SK-N-SH (cell line): ENCODE results near the gene COX10. TPM values are rescaled to one million over a fixed set of nuclear protein-coding genes. Genes with fewer than 3 reads are reported as not detected.

Experiments used
- CTCF ChIA-PET: fragments of 300-600, 350-600 bp; formaldehyde crosslinking; extraction: SDS; loops from one replicate; lab custom pipeline; 2021; lab: Yijun Ruan, JAX
- POLR2A ChIA-PET: fragments of 350-600 bp; sonication (Branson Sonifier 250); formaldehyde crosslinking; extraction: SDS; loops from one replicate; lab custom pipeline; 2020; ENCODE audit warnings: antibody characterized with exemption, inconsistent platforms; lab: Yijun Ruan, JAX
- DNase-seq: peaks from one replicate; pipeline ENCODE4 v3.0.0; 2012
- H2AFZ ChIP-seq: fragments of 200-600 bp; sonication (generic); 2 replicates; pipeline ENCODE4 v1.8.1; 2016; ENCODE audit warnings: antibody characterized with exemption, mild to moderate bottlenecking, low read depth
- H3F3A ChIP-seq: fragments of 200-600 bp; sonication (generic); replicated peaks from 2 replicates; pipeline ENCODE3; 2016; ENCODE audit warnings: antibody characterized with exemption, mild to moderate bottlenecking; ENCODE audit not compliant: insufficient read depth
- H3K27ac ChIP-seq, 2 experiments: fragments of 200-500 bp in 1 of 2; fragments of 200-600 bp in 1 of 2; sonication (Bioruptor generic) in 1 of 2; sonication (generic), shearing (Covaris generic) in 1 of 2; 2 replicates each; pipeline versions ENCODE4 v1.5.1 to v1.6.1; 2014 to 2016; ENCODE audit warnings: low read depth in 2 of 2, inconsistent platforms in 1 of 2, low read length in 1 of 2, mild to moderate bottlenecking in 1 of 2, mixed read lengths in 1 of 2
- H3K27me3 ChIP-seq: fragments of 200-600 bp; sonication (generic), shearing (Covaris generic); 2 replicates; pipeline ENCODE4 v1.6.1; 2016; ENCODE audit warnings: mixed run types; ENCODE audit not compliant: insufficient read depth
- H3K36me3 ChIP-seq, 2 experiments: fragments of 200-500 bp in 1 of 2; fragments of 200-600 bp in 1 of 2; sonication (Bioruptor generic) in 1 of 2; sonication (generic) in 1 of 2; replicated peaks in 1 of 2; 2 replicates each; pipeline versions ENCODE3 to v1.5.1; 2014 to 2016; ENCODE audit warnings: low read length in 1 of 2, mild to moderate bottlenecking in 1 of 2; ENCODE audit not compliant: insufficient read depth in 2 of 2, control insufficient read depth in 1 of 2
- H3K4me1 ChIP-seq, 2 experiments: fragments of 200-500 bp in 1 of 2; fragments of 200-600 bp in 1 of 2; sonication (Bioruptor generic) in 1 of 2; sonication (generic), shearing (Covaris generic) in 1 of 2; 2 replicates each; pipeline versions ENCODE4 v1.5.1 to v1.6.1; 2014 to 2016; ENCODE audit warnings: low read depth in 1 of 2, low read length in 1 of 2, mixed run types in 1 of 2; ENCODE audit not compliant: insufficient read depth in 2 of 2, control insufficient read depth in 1 of 2
- H3K4me2 ChIP-seq: fragments of 200-600 bp; sonication (generic), shearing (Covaris generic); 2 replicates; pipeline ENCODE4 v1.6.1; 2017; ENCODE audit warnings: mixed run types
- H3K4me3 ChIP-seq, 2 experiments: fragments of 200-500 bp in 1 of 2; fragments of 200-600 bp in 1 of 2; sonication (Bioruptor generic) in 1 of 2; sonication (generic), shearing (Covaris generic) in 1 of 2; 2 replicates each; pipeline versions ENCODE4 v1.5.1 to v1.8.1; 2014 to 2016; ENCODE audit warnings: low read depth in 2 of 2, inconsistent platforms in 1 of 2, low read length in 1 of 2, mild to moderate bottlenecking in 1 of 2, mixed read lengths in 1 of 2, moderate library complexity in 1 of 2
- H3K79me2 ChIP-seq: fragments of 200-600 bp; sonication (generic); 2 replicates; pipeline ENCODE4 v1.8.1; 2017; ENCODE audit warnings: mild to moderate bottlenecking; ENCODE audit not compliant: insufficient read depth
- H3K9ac ChIP-seq: fragments of 200-600 bp; sonication (generic); 2 replicates; pipeline ENCODE4 v1.6.1; 2017; ENCODE audit warnings: mixed run types
- H3K9me2 ChIP-seq: fragments of 200-600 bp; sonication (generic); 2 replicates; pipeline ENCODE4 v1.6.1; 2017; ENCODE audit warnings: mixed run types
- H3K9me3 ChIP-seq: fragments of 200-600 bp; sonication (generic); 2 replicates; pipeline ENCODE4 v1.6.1; 2017; ENCODE audit warnings: mixed run types, mild to moderate bottlenecking, moderate library complexity
- H4K20me1 ChIP-seq: fragments of 200-600 bp; sonication (generic); 2 replicates; pipeline ENCODE4 v1.6.1; 2017; ENCODE audit warnings: mild to moderate bottlenecking, mixed run types; ENCODE audit not compliant: insufficient read depth
- ELF1 ChIP-seq: IDR thresholded peaks from 2 replicates; pipeline ENCODE4 v1.4.0; 2012
- EP300 ChIP-seq, 2 experiments: IDR thresholded peaks; 2 replicates each; pipeline versions ENCODE4 v1.4.0 to v1.6.1; 2012; ENCODE audit warnings: borderline replicate concordance in 1 of 2, low read depth in 1 of 2, low read length in 1 of 2
- FOSL2 ChIP-seq: IDR thresholded peaks from 2 replicates; pipeline ENCODE4 v1.4.0; 2012; ENCODE audit warnings: low read depth, mild to moderate bottlenecking, moderate library complexity, borderline replicate concordance
- FOXM1 ChIP-seq: IDR thresholded peaks from 2 replicates; pipeline ENCODE4 v1.4.0; 2012; ENCODE audit warnings: low read depth, mild to moderate bottlenecking
- IRF3 ChIP-seq: fragments of 150-350 bp; IDR thresholded peaks from 2 replicates; pipeline ENCODE4 v1.6.1; 2016; ENCODE audit warnings: mild to moderate bottlenecking, low read depth, low read length
- JUND ChIP-seq: IDR thresholded peaks from 2 replicates; pipeline ENCODE4 v1.4.0; 2012
- MAX ChIP-seq: IDR thresholded peaks from 2 replicates; pipeline ENCODE4 v1.4.0; 2012; ENCODE audit warnings: low read depth
- MXI1 ChIP-seq: IDR thresholded peaks from 2 replicates; pipeline ENCODE4 v1.6.1; 2012; ENCODE audit warnings: mild to moderate bottlenecking, low read depth, low read length, improper control_type of control experiment
- NFIC ChIP-seq: IDR thresholded peaks from 2 replicates; pipeline ENCODE4 v1.4.0; 2012; ENCODE audit warnings: borderline replicate concordance
- NRF1 ChIP-seq: IDR thresholded peaks from 2 replicates; pipeline ENCODE4 v1.6.1; 2012; ENCODE audit warnings: low read depth, mild to moderate bottlenecking, low read length
- POLR2AphosphoS5 ChIP-seq: IDR thresholded peaks from 2 replicates; pipeline ENCODE4 v1.6.1; 2012; ENCODE audit warnings: low read depth, low read length
- RAD21 ChIP-seq: IDR thresholded peaks from 2 replicates; pipeline ENCODE4 v1.6.1; 2012; ENCODE audit warnings: mild to moderate bottlenecking, low read length
- RXRA ChIP-seq: IDR thresholded peaks from 2 replicates; pipeline ENCODE4 v1.4.0; 2012; ENCODE audit warnings: low read depth, mild to moderate bottlenecking, borderline replicate concordance
- WGBS: methylation state at CpG from one replicate; pipeline ENCODE4 v1.1.6; 2017; ENCODE audit warnings: low lambda C conversion rate; 5-methylcytosine and 5-hydroxymethylcytosine counted together
- polyA plus RNA-seq, 3 experiments: library from polyadenylated mRNA; depleted of rRNA; stranded (reverse); fragments of >200 nt; gene quantifications; 2 replicates each; pipeline ENCODE4 v1.2.3, GENCODE V29; 2012
- TF ChIP-seq, protein P1 (sequence below): IDR thresholded peaks from 2 replicates; pipeline ENCODE4; 2012
- TF ChIP-seq, protein P2 (sequence below): fragments of 200-600 bp; sonication (generic); IDR thresholded peaks from 2 replicates; pipeline ENCODE4 v1.6.1; 2017; ENCODE audit warnings: antibody characterized with exemption, mild to moderate bottlenecking, moderate library complexity

Gene COX10
- polyA plus RNA-seq, 1 of the 3 experiments (the other 2 are of a cell fraction), result 8.7 TPM

DNA sequence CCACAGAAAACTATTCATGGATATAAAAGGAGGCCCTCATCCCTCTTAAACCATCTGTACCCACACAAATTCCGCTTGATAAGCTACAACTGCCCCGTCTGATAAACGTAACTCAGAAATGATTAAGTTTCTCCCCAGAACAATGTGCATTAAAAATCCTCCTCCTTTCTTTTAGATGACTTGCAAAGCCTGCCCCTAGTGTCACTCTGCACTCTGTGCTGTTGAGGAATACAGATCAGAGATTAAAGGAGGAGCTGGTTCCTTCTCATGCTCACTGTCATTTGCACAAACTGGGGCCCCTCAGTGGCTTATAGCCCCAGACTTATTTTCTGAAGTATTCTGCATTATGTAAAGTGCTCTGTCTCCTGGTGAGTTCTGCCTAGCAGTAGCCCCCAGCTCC, 134.1 kb downstream of the COX10 start:
- no peaks in the 10 kb centered on the region for H3K79me2 ChIP-seq
- no peaks in the 10 kb centered on the region for H3K27me3 ChIP-seq
- POLR2A ChIA-PET, result no interaction called here
- no peaks in the 10 kb centered on the region for H3K9me3 ChIP-seq
- no peak overlapping the region for H3K27ac ChIP-seq
- H2AFZ ChIP-seq, result no peak overlapping the region
- WGBS, result 98% methylated on average over 3 of the region's 3 CpGs
- H3K4me1 ChIP-seq, result peaks cover 0 to 6% of the 10 kb centered on the region in 2 experiments; a peak in 2 of 4 replicates
- no peak for DNase-seq
- CTCF ChIA-PET, result no interaction called here
- H3K9me2 ChIP-seq, result no peaks in the 10 kb centered on the region
- H3K9ac ChIP-seq, result no peak overlapping the region
- no peaks in the 10 kb centered on the region for H4K20me1 ChIP-seq
- no peak for TF ChIP-seq FOSL2
- TF ChIP-seq MXI1, result no peak
- no peak for TF ChIP-seq IRF3
- no peak for TF ChIP-seq RXRA
- no peak for TF ChIP-seq RAD21
- no peak for TF ChIP-seq JUND
- no peak for TF ChIP-seq FOXM1
- TF ChIP-seq NRF1, result no peak
- TF ChIP-seq NFIC, result no peak
- TF ChIP-seq, protein P1, sequence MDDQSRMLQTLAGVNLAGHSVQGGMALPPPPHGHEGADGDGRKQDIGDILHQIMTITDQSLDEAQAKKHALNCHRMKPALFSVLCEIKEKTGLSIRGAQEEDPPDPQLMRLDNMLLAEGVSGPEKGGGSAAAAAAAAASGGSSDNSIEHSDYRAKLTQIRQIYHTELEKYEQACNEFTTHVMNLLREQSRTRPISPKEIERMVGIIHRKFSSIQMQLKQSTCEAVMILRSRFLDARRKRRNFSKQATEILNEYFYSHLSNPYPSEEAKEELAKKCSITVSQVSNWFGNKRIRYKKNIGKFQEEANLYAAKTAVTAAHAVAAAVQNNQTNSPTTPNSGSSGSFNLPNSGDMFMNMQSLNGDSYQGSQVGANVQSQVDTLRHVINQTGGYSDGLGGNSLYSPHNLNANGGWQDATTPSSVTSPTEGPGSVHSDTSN, result no peak
- TF ChIP-seq MAX, result no peak
- TF ChIP-seq, protein P2, sequence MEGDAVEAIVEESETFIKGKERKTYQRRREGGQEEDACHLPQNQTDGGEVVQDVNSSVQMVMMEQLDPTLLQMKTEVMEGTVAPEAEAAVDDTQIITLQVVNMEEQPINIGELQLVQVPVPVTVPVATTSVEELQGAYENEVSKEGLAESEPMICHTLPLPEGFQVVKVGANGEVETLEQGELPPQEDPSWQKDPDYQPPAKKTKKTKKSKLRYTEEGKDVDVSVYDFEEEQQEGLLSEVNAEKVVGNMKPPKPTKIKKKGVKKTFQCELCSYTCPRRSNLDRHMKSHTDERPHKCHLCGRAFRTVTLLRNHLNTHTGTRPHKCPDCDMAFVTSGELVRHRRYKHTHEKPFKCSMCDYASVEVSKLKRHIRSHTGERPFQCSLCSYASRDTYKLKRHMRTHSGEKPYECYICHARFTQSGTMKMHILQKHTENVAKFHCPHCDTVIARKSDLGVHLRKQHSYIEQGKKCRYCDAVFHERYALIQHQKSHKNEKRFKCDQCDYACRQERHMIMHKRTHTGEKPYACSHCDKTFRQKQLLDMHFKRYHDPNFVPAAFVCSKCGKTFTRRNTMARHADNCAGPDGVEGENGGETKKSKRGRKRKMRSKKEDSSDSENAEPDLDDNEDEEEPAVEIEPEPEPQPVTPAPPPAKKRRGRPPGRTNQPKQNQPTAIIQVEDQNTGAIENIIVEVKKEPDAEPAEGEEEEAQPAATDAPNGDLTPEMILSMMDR, result no peak
- no peaks in the 10 kb centered on the region for H3F3A ChIP-seq
- H3K4me2 ChIP-seq, result no peak overlapping the region
- no peak overlapping the region for H3K4me3 ChIP-seq
- H3K36me3 ChIP-seq, result peaks cover 0 to 17% of the 10 kb centered on the region in 2 experiments

DNA sequence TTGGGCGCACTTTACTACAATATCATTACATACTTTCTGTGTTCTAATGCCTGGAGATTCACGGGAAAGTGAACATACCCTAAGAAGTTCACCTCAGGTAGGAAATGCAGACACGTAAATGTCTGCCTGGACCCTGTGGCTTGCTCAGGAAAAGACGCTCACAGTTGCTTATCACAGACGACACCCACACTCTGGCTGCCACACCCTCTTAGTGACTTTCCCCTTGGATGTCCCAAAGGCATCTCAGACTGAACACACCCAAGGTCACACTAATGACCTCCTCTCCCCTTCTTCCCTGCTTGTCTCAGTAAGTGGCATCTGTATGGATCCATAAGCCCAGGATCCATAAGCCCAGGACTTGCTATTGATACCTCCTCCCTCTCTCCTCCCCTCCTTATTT, 134.8 kb downstream of the COX10 start:
- H3F3A ChIP-seq, result no peaks in the 10 kb centered on the region
- CTCF ChIA-PET, result no interaction called here
- no peak for DNase-seq
- H3K4me3 ChIP-seq, result no peak overlapping the region
- no peaks in the 10 kb centered on the region for H3K27me3 ChIP-seq
- TF ChIP-seq MAX (no peak), ELF1 (no peak), POLR2AphosphoS5 (no peak), EP300 (IDR thresholded peaks at IDR 0.05; ENCODE audit: borderline replicate concordance in 1 of 2, low read depth in 1 of 2, low read length in 1 of 2) (no peak), FOXM1 (no peak)
- TF ChIP-seq, all 33 proteins: peak for 0
- Histone ChIP-seq H3K9ac (no peak overlapping the region), H3K4me2 (no peak overlapping the region), H2AFZ (no peak overlapping the region), H3K9me2 (no peaks in the 10 kb centered on the region), H3K79me2 (no peaks in the 10 kb centered on the region), H3K9me3 (no peaks in the 10 kb centered on the region), H3K27ac (no peak overlapping the region), H3K36me3 (peaks cover 0 to 19% of the 10 kb centered on the region in 2 experiments), H3K4me1 (peaks cover 0 to 4% of the 10 kb centered on the region in 2 experiments; a peak in 2 of 4 replicates), H4K20me1 (no peaks in the 10 kb centered on the region)
- POLR2A ChIA-PET, result no interaction called here
- WGBS, result 69% methylated on average over 5 of the region's 5 CpGs
